Type B pancreatic cell (in vitro differentiated cells): ENCODE data around the gene UROC1. TPM values are rescaled to one million over a fixed set of nuclear protein-coding genes. Genes with fewer than 3 reads are reported as not detected.

ENCODE experiments used
- DNase-seq: peaks from one replicate; pipeline ENCODE4 v3.0.0; 2021; ENCODE audit warnings: mixed read lengths; ENCODE audit not compliant: unreplicated experiment; ENCODE audit errors: extremely low spot score
- H3K27ac Mint-ChIP-seq: 2 replicates; pipeline ENCODE4 v1.8.0; 2021; ENCODE audit warnings: mild to moderate bottlenecking, mixed read lengths
- H3K27me3 Mint-ChIP-seq: 2 replicates; pipeline ENCODE4 v1.8.0; 2021; ENCODE audit warnings: mixed read lengths
- H3K36me3 Mint-ChIP-seq: 2 replicates; pipeline ENCODE4 v1.8.0; 2021; ENCODE audit warnings: mixed read lengths
- H3K4me1 Mint-ChIP-seq: one replicate; pipeline ENCODE4 v1.8.0; 2021; ENCODE audit warnings: mixed read lengths; ENCODE audit not compliant: unreplicated experiment
- H3K4me3 Mint-ChIP-seq: 2 replicates; pipeline ENCODE4 v1.8.0; 2021; ENCODE audit warnings: mild to moderate bottlenecking, mixed read lengths
- H3K9me3 Mint-ChIP-seq: 2 replicates; pipeline ENCODE4 v1.8.0; 2021; ENCODE audit warnings: mixed read lengths
- CTCF ChIP-seq: fragments of 200-600 bp; sonication (generic); conservative IDR thresholded peaks from 2 replicates; pipeline ENCODE4 v1.5.0; 2021; ENCODE audit warnings: antibody characterized with exemption, mild to moderate bottlenecking
- total RNA-seq: library from RNA; stranded (reverse); gene quantifications from 2 replicates; pipeline ENCODE4 v1.2.1, GENCODE V29; 2021; ENCODE audit warnings: low replicate concordance

UROC1 gene
- total RNA-seq, 1 donor from 2014 or later: not detected

DNA sequence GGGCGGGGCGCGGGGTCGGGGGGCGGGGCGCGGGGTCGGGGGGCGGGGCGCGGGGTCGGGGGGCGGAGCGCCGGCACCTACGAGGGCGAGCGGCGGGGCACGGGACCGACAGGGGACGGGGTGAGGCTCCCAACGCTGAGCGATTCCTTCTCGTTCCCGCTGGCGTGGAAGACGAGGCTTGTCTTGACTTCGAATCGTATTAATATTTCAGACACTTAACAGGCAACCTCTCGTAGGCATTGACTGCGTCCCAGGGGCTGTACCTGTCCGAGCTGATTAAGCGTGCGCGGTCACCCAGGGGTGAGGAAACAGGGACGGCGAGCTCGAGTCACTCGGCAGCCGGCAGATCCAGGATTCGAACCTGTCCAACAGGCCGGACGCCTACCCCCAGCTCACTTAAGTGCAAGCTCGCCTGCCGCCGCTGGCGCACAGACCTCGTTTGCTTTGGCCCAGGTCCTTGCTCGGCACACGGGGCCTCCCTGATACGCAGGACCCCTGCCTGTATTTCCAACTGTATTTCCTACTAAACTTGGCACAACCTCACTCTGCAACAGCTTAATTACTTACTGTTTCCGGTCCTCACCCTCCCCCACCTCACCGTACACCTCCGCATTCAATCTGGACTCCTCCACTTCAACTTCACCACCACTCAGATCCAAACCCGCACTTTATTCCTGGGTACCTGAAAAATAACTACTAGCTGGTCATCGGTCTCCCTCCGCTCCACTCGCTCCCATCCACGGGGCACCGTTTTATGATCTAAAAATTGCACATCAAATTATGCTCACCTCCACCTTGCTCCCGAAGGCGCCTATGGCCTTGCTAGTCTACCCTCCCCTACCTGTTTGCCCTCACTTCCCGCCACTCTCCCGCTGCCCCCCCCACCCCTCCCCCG, 41.2 kb downstream of the UROC1 start:
- DNase-seq: no peak
- Mint-ChIP-seq H3K4me3 (peak overlapping the region; percentile 87), H3K36me3 (peaks cover 9% of the 10 kb centered on the region), H3K9me3 (no peaks in the 10 kb centered on the region), H3K4me1 (peaks cover 33% of the 10 kb centered on the region), H3K27me3 (no peaks in the 10 kb centered on the region), H3K27ac (peak overlapping the region; percentile 94)
- no peak for TF ChIP-seq CTCF

- TF ChIP-seq CTCF: peak; percentile 34
- no peaks in the 10 kb centered on the region for H3K9me3 Mint-ChIP-seq
- peak within 1 kb of the TSS; percentile 96 for H3K27ac Mint-ChIP-seq
- peak; percentile 97 for DNase-seq
- H3K36me3 Mint-ChIP-seq: peaks cover 16% of the 10 kb centered on the region
- peaks cover 33% of the 10 kb centered on the region for H3K4me1 Mint-ChIP-seq
- H3K27me3 Mint-ChIP-seq: no peaks in the 10 kb centered on the region
- H3K4me3 Mint-ChIP-seq: peak within 1 kb of the TSS; percentile 97
Measured at GRCh38 chr3:126475413-126476114, 42.0 kb downstream of the UROC1 start, which contains the start of gene ZXDC. Gene ZXDC, minus strand, starts transcription at chr3:126475891. Its CDS starts 26 bp downstream, at chr3:126475865.

DNA sequence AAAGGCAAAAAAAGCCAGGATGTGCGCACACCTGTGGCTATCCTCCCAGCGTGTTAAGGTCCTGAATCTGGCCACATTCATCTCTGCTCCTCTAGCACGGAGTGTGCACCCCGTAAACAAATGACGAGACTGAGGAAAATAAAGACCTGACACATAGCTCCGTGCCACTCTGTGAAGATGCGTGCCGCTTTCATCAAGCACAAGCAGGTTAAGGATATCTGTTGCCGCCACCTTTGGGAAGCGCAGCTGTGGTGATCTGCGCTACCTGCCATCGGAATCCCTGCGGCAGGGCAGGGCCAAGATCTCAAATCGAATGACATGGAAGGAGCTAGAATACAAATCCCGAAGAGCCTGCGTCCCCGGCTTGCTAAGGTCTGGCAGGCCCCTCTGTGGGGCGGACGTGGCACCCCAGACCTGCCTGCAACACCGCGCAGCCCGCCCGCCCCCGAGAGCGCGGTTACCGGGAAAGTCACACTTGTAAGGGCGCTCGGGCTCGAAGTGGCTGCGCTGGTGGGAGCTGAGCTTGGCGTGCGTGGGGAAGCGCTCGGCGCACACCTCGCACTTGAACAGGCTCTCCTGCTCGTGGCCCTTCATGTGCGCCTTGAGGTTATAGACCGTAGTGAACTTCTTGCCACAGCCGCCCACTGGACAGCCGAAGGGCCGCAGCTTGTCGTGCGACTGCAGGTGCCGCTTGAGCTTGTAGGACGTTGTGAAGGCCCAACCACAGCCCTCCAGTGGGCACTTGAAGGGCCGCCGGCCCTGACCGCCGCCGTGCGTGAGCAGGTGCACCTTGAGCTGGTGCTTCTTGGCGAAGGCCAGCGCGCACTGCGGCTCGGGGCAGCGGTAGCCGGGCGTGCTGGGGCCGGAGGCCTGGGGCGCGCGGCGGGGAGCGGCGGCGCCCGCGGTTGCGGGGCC, 42.8 kb downstream of the UROC1 start:
- Mint-ChIP-seq H3K4me1 (peaks cover 33% of the 10 kb centered on the region), H3K36me3 (peaks cover 21% of the 10 kb centered on the region), H3K9me3 (no peaks in the 10 kb centered on the region), H3K27ac (peak overlapping the region; percentile 96), H3K27me3 (no peaks in the 10 kb centered on the region), H3K4me3 (peak overlapping the region; percentile 97)
- peak; percentile 37 for TF ChIP-seq CTCF
- DNase-seq: no peak

DNA sequence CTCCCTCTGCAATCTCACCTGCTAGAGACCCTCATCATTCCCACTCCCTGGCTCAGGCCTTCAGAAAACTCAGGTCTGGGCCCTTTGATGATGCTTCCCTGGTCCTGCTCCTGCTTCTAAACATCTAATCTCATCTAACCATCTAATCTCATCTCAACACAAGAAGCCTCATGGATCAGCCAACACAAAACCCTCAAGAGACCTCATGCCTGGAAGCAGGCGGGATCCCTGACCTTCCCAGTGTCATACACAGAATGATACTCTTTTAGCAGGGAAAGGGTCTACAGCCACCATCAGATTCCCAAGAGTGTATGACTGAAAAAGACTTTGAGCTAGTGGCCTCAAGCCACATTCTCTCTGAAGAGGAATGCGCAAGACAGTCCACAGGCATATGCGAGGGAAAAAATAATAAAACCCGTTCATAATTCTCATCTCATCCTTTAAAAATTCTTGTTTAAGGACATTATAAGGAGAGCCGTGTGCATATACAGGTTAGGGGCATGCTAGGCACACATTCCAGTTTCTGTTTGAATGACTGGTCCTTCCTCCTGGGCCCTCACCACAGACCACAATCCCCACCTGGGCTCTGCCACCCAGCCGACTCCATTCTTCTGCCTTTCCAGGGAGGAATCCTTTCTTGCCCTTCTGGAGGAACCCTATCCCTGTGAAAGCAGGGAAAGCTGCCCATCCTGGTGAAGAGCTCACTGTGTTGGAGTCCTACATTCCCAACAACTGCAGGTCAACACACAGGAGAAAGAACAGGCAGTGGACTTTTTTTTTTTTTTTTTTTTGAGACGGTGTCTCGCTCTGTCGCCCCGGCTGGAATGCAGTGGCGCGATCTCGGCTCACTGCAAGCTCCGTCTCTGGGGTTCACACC, 44.0 kb downstream of the UROC1 start:
- no peaks in the 10 kb centered on the region for H3K9me3 Mint-ChIP-seq
- H3K36me3 Mint-ChIP-seq: peaks cover 32% of the 10 kb centered on the region
- no peak for DNase-seq
- H3K4me1 Mint-ChIP-seq: peaks cover 33% of the 10 kb centered on the region
- H3K27ac Mint-ChIP-seq: peak overlapping the region; percentile 88
- no peak for TF ChIP-seq CTCF
- H3K27me3 Mint-ChIP-seq: no peaks in the 10 kb centered on the region
- H3K4me3 Mint-ChIP-seq: peak overlapping the region; percentile 97
